SIG-M5 treated with dmso at 0.1 percent for 504 hours (cell line): Measurements from ENCODE around the gene TSPAN11.

Experiments used
- DNase-seq: peaks from one replicate; lab custom pipeline; 2025; ENCODE audit not compliant: unreplicated experiment; lab: John Stamatoyannopoulos, UW

The TSPAN11 gene

DNA sequence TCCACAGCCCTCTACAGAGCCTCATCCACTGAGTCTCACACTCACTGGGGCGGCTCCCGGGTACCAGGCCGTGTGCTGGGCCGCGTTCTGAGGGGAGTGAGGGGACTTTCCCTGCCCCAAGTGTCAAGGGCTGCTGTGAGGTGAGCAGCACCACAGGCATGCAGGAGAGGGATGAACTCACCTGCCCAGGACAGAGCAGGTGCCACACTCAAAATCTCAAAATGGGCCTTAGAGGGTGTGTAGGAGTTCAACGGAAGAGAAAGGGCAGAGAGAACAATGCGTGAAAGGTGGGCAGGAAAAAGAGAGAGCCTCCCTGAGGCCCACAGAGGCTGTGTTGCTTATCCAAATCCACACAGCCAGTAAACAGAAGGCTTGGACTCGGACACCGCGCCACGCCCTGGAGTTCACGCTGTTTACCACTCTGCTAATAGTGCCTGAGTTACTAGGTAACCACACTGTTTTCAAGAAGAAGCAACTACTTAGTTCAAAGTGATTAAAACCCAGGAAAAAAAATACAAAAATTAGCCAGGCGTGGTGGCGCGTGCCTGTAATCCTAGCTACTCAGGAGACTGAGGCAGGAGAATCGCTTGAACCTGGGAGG is 32.7 kb downstream of the TSPAN11 start:
- DNase-seq, result no peak

- DNase-seq, result no peak
Measured at GRCh38 chr12:30959778-30960177, 33.2 kb downstream of the TSPAN11 start.

GRCh38 chr12:30961030-30961429 is 34.5 kb downstream of the TSPAN11 start:
- DNase-seq, result no peak

DNA sequence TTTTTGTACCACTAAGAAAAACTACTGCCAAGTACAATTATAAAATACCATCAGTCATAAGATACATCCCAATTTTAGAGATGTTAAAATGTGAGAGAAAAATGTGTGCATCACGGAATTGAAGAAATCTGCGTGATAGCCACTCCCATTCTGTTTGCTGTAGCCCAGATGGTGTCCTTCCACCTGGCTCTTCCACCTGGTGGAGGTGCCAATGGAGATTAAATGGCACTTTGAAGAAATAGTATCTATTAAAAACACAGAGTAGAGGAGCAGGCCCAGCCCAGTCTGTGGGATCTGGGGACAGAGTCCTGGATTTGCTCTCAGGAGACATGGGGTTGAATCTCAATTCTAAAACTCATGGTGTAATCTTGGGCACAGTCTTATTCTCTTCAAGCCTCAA is 35.5 kb downstream of the TSPAN11 start:
- DNase-seq, result no peak

GRCh38 chr12:30963709-30964564 is 37.4 kb downstream of the TSPAN11 start:
- DNase-seq, result no peak

DNA sequence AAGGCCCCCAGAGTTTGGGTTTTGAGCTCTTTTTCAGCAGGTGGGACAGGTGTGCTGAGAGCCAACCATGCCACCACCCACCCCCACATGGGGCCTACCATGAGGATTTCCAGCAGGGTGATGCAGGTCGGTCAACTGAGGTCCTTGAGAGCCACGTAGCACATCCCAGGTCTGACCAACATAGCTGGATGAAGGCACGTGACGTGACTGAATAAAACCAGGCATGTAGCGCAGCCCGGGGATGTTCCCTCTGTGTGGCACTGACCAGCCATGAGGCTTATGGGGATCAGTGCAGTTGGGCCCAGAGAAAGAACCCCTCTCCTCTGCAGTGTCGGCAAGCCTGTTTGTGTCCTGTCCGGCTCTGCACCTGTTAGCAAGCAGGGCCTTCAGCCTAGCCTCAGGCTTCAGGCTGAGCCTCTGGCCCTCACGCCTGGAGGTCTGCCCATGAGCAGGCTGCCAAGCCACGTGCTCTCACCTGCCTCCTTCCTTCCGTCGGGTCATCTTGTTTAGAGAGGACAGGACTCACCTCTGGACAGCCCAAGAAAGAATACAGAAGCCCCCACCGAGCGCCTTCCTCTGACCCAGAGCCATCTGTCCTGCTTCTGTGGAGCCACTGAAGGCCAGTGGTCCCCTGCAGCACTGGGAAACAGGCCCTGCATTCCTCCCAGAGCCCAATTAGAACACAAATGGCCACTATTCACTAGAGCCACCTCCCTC is 38.5 kb downstream of the TSPAN11 start:
- DNase-seq, result no peak

- no peak for DNase-seq
Measured at GRCh38 chr12:30965613-30965985, 39.1 kb downstream of the TSPAN11 start.

- DNase-seq, result no peak
Measured at GRCh38 chr12:30967026-30967425, 40.5 kb downstream of the TSPAN11 start.

DNA sequence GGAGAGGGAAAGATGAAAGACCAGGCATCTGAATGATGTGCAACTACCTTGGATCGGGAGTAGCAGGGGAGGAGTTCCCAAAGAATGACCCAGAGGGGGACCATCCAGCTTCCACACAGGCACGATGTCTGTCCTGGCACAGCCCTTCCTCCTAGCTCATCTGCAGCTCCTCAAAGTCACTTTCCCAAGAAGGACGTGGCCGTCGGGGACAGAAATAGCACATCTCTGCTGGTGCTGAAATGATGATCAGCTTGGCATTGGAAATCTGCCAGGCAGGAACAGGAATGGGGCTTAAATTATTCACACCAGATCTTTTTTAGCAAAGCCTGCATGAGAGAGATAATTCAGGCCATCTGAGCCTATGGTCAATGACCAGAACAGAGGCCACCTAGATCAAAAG is 41.7 kb downstream of the TSPAN11 start:
- no peak for DNase-seq

DNA sequence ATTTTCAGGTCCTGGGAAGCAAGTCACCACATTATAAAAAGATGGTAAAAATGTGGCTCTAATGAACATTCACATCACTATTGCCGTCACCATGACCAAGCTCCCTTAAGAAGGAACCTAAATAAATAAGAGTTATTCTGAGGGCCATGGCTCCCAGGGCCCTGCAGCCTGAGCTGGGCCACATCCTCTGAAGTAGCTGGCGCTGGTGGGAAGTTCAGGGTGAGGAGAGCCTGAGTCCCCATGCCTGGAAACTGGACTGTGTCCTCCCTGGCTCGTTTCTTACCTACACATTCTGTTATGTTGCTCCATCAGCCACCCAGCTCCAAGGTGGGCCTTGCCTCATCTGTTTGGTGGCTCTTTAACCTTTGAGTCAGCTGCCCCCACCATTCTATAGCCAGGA is 42.5 kb downstream of the TSPAN11 start:
- DNase-seq, result no peak

GRCh38 chr12:30969606-30970395 is 43.3 kb downstream of the TSPAN11 start:
- no peak for DNase-seq

- no peak for DNase-seq
Measured at GRCh38 chr12:30970559-30971197, 44.1 kb downstream of the TSPAN11 start.

GRCh38 chr12:30972035-30972434 is 45.5 kb downstream of the TSPAN11 start:
- no peak for DNase-seq

DNA sequence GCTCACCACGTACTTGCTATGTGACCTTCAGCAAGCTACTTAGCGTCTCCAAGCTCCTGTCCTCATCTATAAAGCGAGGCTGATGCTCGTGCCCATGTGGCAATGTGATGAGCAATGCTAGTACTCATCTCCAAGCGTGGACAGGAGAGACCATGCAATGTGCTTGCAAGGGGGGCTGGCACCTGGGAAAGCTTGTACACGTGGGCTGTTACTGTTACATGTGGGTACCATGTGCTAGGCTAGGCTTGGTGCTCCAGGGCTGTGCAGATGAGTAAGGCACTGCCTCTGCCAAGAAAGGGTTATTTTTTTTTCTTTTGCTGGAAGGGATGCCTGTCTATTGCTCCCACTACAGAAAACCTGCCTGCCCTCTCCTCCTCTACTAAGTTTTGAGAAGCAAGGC is 46.6 kb downstream of the TSPAN11 start:
- no peak for DNase-seq

- DNase-seq, result no peak
Measured at GRCh38 chr12:30973830-30974229, 47.3 kb downstream of the TSPAN11 start.

- DNase-seq, result no peak
Measured at GRCh38 chr12:30974746-30975500, 48.4 kb downstream of the TSPAN11 start.

GRCh38 chr12:30975581-30975980 is 49.0 kb downstream of the TSPAN11 start:
- no peak for DNase-seq

GRCh38 chr12:30976206-30976605 is 49.7 kb downstream of the TSPAN11 start:
- DNase-seq, result no peak

- no peak for DNase-seq
Measured at GRCh38 chr12:30977124-30977523, 50.6 kb downstream of the TSPAN11 start.
